GM19351 (cell line): ENCODE results near the gene RAD52.
"Not testable (repeated sequence)": the region's sequence is repeated elsewhere in the genome, so short reads cannot be mapped to it uniquely, and the experiment has no call there.

ENCODE experiments used
- ATAC-seq: cut with Tn5 transposase; IDR thresholded peaks from one replicate; pipeline ENCODE4 v1.9.1; 2021; ENCODE audit warnings: mild to moderate bottlenecking, moderate library complexity; ENCODE audit not compliant: unreplicated experiment

RAD52 gene

DNA sequence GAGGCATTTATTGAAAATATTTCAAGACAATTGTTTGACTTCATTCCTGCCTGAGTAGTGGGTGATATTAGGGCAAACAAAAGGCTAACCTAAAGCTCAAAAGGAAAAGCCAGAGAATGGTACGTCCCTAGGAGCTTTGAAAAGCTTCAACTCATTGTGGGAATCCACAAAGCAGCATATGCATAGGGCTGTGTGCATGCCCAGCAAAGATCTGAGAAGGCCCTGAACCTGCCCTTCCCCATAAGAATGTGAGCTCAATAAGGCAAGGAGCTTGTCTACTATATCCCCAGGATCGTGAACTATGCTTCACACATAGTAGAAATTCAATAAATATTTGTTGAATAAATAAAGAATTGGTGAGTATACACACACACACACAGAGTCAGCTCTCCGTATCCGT, 19.1 kb upstream of the RAD52 start:
- ATAC-seq, result no peak

DNA sequence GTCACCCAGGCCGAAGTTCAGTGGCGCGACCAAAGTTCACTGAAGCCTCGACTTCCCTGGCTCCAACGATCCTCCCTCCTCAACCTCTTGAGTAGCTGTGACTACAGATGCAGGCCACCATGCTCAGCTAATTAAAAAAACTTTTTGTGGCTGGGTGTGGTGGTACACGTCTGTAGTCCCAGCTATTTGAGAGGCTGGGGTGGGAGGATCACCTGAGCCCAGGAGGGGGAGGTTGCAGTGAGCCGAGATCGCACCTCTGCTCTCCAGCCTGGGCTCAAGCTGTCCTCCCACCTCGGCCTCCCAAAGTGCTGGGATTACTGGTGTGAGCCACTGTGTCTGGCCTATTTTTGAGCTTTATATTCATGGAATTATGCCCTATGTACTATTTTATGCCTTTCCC, 18.1 kb upstream of the RAD52 start:
- no peak for ATAC-seq

DNA sequence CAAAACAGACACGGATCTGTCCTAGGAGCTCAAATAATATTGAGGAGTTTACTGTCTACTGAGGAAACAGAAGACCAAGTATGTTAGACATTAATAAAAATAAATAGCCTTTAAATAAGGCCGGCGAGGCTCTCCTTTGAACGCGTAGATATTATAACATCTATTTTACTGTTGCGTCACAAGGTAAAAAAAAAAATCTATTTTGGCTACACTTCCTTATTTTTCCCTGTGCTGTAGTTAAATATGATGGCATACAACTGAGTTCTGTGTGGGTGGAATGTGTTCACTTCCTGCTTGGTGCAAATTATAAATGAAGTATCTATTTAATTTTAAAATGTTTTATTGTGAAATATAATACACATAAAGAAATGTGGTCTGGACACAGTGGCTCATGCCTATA, 17.2 kb upstream of the RAD52 start:
- ATAC-seq, result no peak

DNA sequence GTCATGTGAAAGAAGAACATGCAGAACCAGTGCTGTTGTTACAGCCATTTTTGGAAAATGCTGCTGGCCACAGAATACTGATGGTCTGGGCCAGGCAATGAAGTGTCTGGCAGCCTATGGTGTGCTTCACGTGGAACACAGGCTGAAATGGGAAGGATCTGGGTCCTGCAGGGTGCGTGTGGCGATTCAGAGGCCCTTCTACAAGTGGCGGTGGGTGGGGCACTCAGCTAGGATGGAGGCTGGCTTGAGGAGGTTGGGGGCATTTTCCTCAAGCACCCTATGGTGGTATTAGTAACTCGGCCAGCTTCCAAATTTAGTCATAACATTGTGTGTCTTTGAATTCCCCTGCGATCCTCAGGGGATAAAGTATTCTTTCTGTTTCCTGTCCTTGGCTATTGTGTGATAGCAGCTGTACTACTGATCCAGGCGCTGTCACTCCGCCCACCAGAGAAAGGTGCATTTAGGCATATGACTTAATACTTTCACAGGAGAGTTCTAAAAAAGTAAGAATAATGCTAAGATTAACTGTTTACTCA, 9.2 kb upstream of the RAD52 start:
- ATAC-seq, result no peak

DNA sequence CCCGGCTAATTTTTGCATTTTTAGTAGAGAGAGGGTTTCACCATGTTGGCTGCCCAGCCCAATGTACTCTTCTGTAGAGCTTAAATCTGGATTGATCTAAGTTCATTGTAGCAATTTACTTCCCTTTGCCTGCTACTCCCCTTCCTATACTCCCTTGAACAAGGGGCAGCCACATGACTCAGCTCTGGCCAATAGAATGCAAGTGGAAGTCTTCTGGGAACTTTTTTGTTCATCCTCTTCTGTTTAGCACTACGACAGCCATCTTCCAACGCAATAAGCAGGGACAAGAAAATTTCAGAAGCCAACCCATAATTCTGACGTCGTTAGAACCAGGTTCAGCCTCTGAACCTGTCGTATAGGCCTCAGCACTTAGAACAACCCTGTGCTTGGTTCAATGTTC, 6.4 kb upstream of the RAD52 start:
- ATAC-seq, result no peak

DNA sequence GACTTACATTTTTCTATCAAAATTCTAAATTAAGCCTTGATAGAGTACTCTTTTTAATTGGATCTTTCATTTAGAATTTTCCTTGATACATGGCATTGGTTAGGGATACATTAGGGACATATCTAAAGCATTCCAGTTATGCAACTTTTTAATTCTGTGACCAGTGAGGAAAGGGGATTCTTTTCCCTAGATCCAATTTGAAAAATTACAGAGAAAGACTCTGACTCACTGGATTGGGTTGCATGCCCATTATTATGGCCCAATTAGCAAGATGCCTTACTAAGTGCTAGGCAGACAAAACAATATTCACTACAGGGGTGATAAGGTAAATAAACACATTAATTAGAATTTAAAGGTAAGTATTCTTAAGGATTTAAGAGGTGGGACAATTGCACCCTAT, 5.2 kb upstream of the RAD52 start:
- ATAC-seq, result no peak

DNA sequence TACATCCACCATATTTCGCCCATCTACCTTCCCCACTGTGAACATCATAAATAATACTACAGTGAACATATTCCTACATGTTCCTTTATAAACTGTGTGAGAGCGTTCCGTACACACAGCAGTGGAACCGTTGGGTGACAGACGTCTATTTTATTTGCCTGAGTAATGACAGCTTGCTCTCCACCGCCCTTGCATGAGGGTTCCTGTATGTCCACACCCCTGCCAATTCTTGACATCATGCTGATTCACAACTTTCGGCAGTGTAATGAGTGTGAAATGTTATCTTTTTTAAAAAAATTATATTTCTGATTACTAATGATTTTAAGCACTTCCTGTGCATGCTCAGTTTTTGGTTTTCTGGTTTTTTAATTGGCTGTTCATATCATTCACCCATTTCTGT, 4.3 kb upstream of the RAD52 start:
- no peak for ATAC-seq

DNA sequence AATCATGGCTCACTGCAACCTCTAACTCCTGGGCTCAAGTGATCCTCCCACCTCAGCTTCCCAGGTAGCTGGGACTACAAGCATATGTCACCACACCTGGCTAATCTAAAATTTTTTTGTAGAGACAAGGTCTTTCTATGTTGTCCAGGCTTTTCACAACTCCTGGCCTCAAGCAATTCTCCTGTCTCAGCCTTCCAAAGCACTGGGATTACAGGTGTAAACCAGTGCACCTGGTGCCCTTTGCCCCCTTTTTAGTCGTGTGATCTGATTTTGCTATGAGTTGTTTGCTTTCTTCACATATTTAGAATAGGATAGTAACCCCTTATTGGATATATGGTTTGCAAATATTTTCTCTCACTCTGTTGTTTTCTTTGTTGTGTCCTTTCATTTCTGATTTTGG, 1.7 kb upstream of the RAD52 start:
- ATAC-seq, result no peak

DNA sequence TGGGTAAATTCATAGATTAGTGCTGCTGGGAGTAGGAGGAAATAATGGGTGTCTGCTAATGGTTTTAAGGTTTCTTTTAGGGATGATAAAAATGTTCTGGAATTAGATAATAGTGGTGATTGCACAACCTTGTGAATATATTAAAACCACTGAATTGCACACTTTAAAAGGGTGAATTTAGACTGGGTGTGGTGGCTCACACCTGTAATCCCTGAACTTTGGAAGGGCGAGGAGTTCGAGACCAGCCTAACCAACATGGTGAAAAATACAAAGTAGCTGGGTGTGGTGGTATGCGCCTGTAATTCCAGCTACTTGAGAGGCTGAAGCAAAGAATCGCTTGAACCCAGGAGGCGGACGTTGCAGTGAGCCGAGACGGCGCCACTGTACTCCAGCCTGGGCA, 1.3 kb downstream of the RAD52 start:
- no peak for ATAC-seq

DNA sequence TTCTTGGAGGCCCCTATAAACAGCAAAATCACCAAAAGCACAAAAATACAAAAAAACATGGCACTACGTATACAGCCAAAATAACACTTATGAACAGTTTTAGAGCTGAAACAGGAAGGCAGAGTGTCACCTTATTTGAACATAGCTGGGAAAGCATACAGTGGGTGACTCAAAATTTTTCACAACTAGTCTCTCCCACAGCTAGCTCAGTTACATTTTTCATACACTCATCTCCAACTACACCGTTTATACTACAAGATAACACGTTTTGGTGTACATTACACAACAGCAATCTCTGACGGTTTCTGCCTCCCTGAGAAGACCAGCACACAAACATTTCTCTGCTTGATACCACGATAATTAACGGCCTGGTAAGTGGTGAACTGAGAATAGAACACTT, 2.9 kb downstream of the RAD52 start:
- no peak for ATAC-seq

DNA sequence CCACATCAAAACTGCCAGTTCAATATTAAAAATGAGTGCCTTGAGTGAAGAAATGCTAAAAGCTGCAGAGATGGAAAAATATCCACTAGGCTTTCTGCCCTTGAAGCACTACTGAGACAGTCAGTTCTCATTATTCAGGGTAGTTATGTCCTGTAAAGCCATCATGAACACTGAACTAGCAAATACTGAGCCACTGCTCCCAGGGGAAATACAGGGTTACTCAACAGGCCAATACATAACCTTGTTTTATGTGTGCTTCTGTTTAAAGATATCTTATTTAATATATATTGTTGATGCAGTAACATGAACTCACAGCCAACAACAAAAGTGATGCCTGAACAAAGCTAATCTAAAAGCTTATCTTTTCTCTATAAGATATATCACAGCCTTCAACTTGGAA, 3.3 kb downstream of the RAD52 start:
- no peak for ATAC-seq

DNA sequence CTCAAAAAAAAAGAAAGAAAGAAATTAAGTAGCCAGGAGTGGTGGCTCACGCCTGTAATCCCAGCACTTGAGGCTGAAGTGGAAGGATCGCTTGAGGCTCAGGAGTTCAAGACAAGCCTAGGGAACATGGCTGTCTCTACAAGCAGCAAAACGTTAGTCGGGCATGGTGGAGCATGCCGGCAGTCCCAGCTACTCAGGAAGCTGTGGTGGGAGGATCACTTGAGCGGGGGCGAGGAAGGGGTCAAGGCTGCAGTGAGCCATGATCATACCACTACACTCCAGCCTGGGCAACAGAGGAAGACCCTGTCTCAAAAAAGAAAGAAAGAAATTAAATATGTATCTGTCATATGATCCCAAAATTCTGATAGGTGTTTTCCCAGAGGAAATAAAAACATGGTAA, 5.3 kb downstream of the RAD52 start:
- no peak for ATAC-seq

DNA sequence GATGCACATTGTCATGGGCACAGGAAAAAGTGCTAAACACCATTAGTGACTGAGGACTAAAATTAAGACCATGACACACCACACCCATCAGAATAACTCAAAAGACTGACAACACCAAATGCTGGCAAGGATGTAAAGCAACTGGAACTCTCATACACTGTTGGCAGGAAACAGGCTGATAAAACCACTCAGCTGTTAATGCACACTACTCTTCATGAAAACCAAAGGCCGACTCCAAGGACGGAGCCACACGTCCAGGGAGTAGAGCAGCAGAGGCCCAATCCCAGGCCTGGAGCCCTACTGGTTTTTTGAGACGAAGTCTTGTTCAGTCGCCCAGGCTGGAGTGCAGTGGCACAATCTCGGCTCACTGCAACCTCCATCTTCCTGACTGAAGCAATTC, 6.4 kb downstream of the RAD52 start:
- ATAC-seq, result no peak

DNA sequence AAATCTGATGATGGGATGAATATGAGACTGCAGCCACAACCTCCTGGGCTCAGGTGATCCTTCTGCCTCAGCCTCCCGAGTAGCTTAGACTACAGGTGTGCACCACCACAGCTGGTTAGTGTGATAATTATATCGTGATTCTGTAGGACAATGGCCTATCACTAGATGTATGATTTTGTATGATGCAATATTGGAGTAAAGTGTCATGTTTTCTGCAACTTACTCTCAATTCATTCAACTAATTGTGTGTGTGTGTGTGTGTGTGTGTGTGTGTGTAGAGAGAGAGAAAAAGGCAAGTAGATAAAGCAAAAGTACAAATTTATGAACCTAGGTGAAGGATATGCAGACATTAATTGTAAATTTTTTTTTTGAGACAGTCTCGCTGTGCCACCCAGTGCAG, 10.7 kb downstream of the RAD52 start:
- ATAC-seq, result no peak

DNA sequence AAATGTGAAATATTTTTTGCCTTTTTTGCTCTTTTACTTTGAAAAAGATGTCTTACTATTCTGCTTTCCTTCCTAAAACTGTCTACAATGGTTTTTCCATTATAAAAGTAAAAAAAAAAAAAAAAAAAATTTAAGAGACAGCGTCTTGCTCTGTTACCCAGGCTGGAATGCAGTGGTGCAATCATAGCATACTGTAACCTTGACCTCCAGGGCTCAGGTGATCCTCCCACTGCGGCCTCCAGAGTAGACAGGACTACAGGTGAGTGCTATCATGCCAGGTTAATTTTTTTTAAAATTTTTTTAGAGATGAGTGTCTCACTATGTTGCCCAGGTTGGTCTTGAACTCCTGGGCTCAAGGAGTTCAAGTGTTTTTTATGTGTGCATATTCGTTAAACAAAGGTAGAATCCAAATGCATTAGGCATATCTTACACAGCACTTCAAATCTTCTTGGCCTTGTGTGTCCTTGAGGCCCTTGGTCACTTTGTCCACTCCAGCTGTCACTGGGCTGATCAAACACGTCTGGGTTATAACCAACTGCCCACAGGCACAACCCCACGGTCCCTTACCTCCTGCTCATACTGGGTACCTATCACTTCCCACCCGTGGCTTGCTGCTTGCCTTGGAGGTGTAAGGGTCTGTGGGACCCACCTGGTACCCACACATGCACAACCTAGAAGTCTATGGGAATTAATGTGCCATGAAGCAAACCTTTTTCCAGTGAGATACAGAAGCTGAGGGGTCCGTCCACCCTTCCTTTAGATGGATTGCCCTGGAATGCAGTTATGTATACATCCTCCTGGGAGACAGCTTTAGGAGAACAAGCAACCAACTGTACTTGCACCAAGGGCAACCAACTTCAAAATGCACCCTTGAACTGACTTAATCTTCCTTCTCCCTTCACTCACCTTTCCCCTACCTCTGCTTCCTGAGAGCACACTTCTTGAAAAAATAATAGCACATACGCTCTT, 12.8 kb downstream of the RAD52 start:
- no peak for ATAC-seq

DNA sequence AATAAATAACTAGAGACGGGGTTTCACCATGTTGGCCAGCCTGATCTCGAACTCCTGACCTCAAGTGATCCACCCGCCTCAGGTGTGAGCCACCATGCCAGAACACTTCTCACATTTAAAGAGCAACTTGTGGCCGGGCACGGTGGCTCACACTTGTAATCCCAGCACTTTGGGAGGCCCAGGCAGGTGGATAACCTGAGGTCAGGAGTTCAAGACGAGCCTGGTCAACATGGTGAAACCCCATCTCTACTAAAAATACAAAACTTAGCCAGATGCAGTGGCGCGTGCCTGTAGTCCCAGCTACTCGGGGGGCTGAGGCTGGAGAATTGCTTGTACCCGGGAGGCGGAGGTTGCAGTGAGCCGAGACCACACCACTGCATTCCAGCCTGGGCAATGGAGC, 13.6 kb downstream of the RAD52 start:
- ATAC-seq, result not testable (repeated sequence)

DNA sequence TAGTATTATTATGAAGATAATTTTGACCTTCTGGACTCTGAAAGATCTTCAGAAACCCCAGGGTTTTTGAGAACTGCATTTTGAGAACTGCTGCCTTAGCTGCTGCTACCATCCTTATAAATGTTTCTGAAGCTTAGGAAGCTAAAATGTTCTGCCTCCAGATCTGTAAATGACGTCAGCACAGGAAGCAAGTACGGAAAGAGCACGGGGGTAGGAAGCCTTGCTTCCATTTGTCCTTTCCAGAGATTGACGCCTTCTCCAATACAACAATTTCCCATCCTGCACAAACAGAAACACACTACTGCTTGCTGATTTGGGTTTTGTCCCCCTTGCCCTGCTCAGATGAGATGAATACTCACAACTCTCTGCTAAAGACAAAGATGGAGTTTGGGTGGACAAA, 17.9 kb downstream of the RAD52 start:
- ATAC-seq, result no peak

DNA sequence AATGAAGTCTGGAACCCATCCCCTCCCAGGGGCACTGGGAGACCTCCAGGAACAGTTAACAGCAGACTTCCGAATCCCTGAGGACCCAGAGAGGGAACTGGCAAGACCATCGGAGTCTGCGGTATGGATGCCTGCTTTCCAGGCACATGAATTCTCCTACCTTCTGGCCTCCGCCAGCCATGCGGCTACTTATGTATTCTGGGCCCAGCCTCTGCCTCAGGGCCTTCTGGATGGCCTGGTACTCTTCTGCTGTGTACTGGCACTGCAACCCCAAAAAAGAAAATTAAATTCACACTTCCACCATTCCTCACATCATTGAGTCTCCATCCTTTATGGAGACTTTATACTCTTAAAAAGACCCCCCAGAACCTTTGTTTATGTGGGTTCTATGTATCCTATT, 18.4 kb downstream of the RAD52 start:
- no peak for ATAC-seq

DNA sequence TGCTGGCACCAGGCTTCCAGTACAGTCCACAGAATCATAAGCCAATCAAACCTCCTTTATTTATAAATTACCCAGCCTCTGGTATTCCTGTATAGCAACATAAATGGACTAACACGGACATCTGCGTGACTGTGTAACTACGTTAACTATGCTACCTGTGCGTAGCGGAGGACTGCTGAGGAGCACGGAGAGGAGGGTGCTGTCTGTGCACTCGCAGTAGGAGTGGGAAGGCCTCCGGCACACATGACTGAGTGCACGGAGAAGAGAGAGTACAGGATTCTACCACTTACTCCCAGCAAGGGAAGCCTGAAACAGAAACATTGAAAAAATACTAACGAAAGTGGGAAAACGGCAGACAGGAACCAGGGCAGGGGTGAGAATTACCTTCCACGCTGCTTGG, 22.9 kb downstream of the RAD52 start:
- ATAC-seq, result no peak

DNA sequence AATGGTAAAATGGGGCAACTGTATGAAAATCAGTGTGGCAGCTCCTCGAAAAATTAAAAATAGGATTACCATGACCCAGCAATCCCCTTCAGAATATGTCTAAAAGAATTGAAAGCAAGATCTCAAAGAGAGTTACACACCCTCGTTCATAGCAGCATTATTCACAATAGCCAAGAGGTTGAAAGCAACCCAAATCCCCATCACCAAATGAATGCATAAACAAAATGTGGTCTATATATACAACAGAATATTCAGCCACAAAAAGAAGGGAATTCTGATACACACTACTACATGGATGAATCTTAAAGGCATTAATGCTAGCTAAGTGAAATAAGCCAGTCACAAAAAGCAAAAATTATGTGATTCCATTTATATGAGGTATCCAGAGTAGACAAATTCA, 27.2 kb downstream of the RAD52 start:
- no peak for ATAC-seq

DNA sequence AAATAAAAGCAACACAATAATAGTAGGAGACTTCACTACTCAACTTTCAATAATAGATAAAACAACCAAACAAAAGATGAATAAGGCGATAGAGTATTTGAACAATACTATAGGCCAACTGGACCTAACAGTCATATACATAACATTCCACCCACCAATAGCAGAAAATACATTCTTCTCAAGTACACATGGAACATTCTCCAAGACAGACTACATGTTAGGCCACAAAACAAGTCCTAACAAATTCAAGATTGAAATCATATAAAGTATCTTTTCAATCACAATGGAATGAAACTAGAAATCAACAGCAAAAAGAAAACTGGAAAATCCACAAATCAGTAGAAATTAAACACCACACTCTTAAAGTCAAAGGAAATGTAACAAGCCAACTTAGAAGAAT, 28.8 kb downstream of the RAD52 start:
- ATAC-seq, result no peak

DNA sequence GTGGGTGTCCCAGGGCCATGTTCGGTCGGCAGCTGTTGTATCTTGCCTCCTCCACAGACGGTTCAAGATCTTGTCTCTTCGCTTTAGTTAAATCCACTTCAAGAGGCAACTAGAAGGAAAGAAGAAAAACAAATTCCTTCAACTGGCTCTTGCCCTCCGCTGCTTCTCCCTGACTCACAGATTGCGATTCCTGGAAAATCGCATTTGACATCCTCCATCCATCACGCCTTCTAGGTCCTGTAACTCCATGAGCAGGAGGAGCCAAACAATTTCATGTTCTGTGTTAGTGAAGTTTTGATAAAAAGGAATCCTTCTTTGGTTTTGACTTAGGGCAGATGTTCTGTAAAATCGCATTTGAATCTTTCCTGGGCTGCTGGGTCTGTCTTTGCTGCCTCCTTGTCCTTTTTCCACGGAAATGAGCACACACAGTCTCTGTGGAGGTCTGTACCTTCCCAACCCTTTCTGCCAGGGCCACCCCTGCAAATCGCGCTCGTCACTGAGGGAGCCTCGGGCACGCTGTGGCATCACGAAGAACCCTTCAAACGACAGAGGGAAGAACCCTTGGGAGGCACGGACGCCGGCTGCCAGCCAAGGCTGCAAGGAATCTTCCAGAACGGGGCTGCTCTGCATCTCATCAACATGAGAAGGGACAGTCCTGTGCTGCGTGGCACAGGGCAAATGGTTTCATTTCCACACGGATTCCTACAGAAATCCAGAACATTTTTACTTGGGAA, 32.6 kb downstream of the RAD52 start:
- no peak for ATAC-seq
